Renal cortex interstitium (tissue), 15 donors: ENCODE results near the gene CPB1. TPM values are rescaled to one million over a fixed set of nuclear protein-coding genes. Genes with fewer than 3 reads are reported as not detected.
"Not testable (repeated sequence)": the region's sequence is repeated elsewhere in the genome, so short reads cannot be mapped to it uniquely, and the experiment has no call there.

Source experiments
- DNase-seq, 11 donors: peaks; one replicate each; pipeline ENCODE4 v3.0.0-alpha.2; 2013; ENCODE audit warnings: low read depth in 9 of 11, low spot score in 4 of 11; ENCODE audit errors: extremely low read depth in 1 of 11
- long read RNA-seq, 16 experiments: transcript quantifications; one replicate each; lab custom pipeline, GENCODE V29; 2026
- polyA plus RNA-seq, 3 donors: library from polyadenylated mRNA; unstranded; fragments of 120-200 nt; gene quantifications; one replicate each; pipeline ENCODE4 v1.2.1, GENCODE V29; 2013; ENCODE audit not compliant: insufficient read length in 3 of 3

The CPB1 gene
- 1 to 10 TPM in 1 of 3 donors, under 1 TPM in 2; 0.53 to 1.4 (median 0.96) TPM for polyA plus RNA-seq
- long read RNA-seq, donor 1, partial matches to known transcripts: 0 of 1 reads
- long read RNA-seq, donor 1, other reads (novel, unspliced or antisense): 0 of 1 reads
- long read RNA-seq, donor 2, partial matches to known transcripts: 7 of 9 reads
- long read RNA-seq, donor 2, other reads (novel, unspliced or antisense): 0 of 9 reads
- long read RNA-seq, donor 3, partial matches to known transcripts: 0 of 1 reads
- long read RNA-seq, donor 3, other reads (novel, unspliced or antisense): 0 of 1 reads
- long read RNA-seq, donor 4: 0 reads
- long read RNA-seq, donor 5: 0 reads
- long read RNA-seq, donor 6: 0 reads
- long read RNA-seq, donor 7, partial matches to known transcripts: 0 of 2 reads
- long read RNA-seq, donor 7, other reads (novel, unspliced or antisense): 0 of 2 reads
- long read RNA-seq, donor 8: 0 reads
- long read RNA-seq, donor 9: 0 reads
- long read RNA-seq, donor 10, partial matches to known transcripts: 0 of 1 reads
- long read RNA-seq, donor 10, other reads (novel, unspliced or antisense): 0 of 1 reads
- long read RNA-seq, donor 11, partial matches to known transcripts: 0 of 3 reads
- long read RNA-seq, donor 11, other reads (novel, unspliced or antisense): 0 of 3 reads
- long read RNA-seq, donor 12: 0 reads
- long read RNA-seq, donor 13, partial matches to known transcripts: 0 of 1 reads
- long read RNA-seq, donor 13, other reads (novel, unspliced or antisense): 0 of 1 reads
- long read RNA-seq, donor 14: 0 reads
- long read RNA-seq, donor 15: 0 reads
- long read RNA-seq, donor 16, partial matches to known transcripts: 0 of 4 reads
- long read RNA-seq, donor 16, other reads (novel, unspliced or antisense): 0 of 4 reads

- DNase-seq: no peak
Measured at GRCh38 chr3:148827585-148827984, at the start of gene CPB1. Gene CPB1 (plus strand): TSS chr3:148827811. CDS start chr3:148827824, 13 bp downstream.

GRCh38 chr3:148778926-148779325 lies 48.7 kb upstream of the CPB1 start:
- DNase-seq: no peak

GRCh38 chr3:148785026-148785425 lies 42.6 kb upstream of the CPB1 start:
- DNase-seq: not testable (repeated sequence)

- DNase-seq: not testable (repeated sequence)
Measured at GRCh38 chr3:148786159-148786558, 41.5 kb upstream of the CPB1 start.

- peak in 1 of 11 donors; percentile 28 for DNase-seq
Measured at GRCh38 chr3:148789146-148789545, 38.5 kb upstream of the CPB1 start.

GRCh38 chr3:148789906-148790305 lies 37.7 kb upstream of the CPB1 start:
- no peak for DNase-seq

- no peak for DNase-seq
Measured at GRCh38 chr3:148790370-148790769, 37.2 kb upstream of the CPB1 start.

GRCh38 chr3:148790851-148791735 lies 36.5 kb upstream of the CPB1 start:
- no peak for DNase-seq

- DNase-seq: no peak
Measured at GRCh38 chr3:148791920-148792319, 35.7 kb upstream of the CPB1 start.

GRCh38 chr3:148792516-148792915 lies 35.1 kb upstream of the CPB1 start:
- DNase-seq: no peak

GRCh38 chr3:148796799-148797198 lies 30.8 kb upstream of the CPB1 start:
- no peak for DNase-seq

- DNase-seq: no peak
Measured at GRCh38 chr3:148797795-148798194, 29.8 kb upstream of the CPB1 start.

- no peak for DNase-seq
Measured at GRCh38 chr3:148800414-148800813, 27.2 kb upstream of the CPB1 start.

GRCh38 chr3:148809835-148810234 lies 17.8 kb upstream of the CPB1 start:
- DNase-seq: no peak

- DNase-seq: no peak
Measured at GRCh38 chr3:148815316-148816110, 12.1 kb upstream of the CPB1 start.

- no peak for DNase-seq
Measured at GRCh38 chr3:148816427-148816826, 11.2 kb upstream of the CPB1 start.

- DNase-seq: no peak
Measured at GRCh38 chr3:148816981-148817525, 10.6 kb upstream of the CPB1 start.
